Ishikawa (cell line): ENCODE measurements around the gene LSAMP.

Source experiments
- CEBPB ChIP-seq: IDR thresholded peaks from 2 replicates; pipeline ENCODE4 v1.6.1; 2012
- CREB1 ChIP-seq: IDR thresholded peaks from 2 replicates; pipeline ENCODE4 v1.6.1; 2012; ENCODE audit warnings: low read depth
- EGR1 ChIP-seq: IDR thresholded peaks from 2 replicates; pipeline ENCODE4 v1.6.1; 2012
- EP300 ChIP-seq: IDR thresholded peaks from 2 replicates; pipeline ENCODE4 v1.6.1; 2012; ENCODE audit warnings: borderline replicate concordance
- FOXM1 ChIP-seq: IDR thresholded peaks from 2 replicates; pipeline ENCODE4 v1.6.1; 2012; ENCODE audit warnings: low read depth, borderline replicate concordance
- MAX ChIP-seq: IDR thresholded peaks from 2 replicates; pipeline ENCODE4 v1.6.1; 2012
- NFIC ChIP-seq: IDR thresholded peaks from 2 replicates; pipeline ENCODE4 v1.6.1; 2012
- RAD21 ChIP-seq: IDR thresholded peaks from 2 replicates; pipeline ENCODE4 v1.6.1; 2012; ENCODE audit warnings: low read depth
- REST ChIP-seq: IDR thresholded peaks from 2 replicates; pipeline ENCODE4 v1.6.1; 2012; ENCODE audit warnings: low read depth, mild to moderate bottlenecking
- TAF1 ChIP-seq: IDR thresholded peaks from 2 replicates; pipeline ENCODE4 v1.6.1; 2012; ENCODE audit warnings: low read depth, mild to moderate bottlenecking
- TCF12 ChIP-seq: IDR thresholded peaks from 2 replicates; pipeline ENCODE4 v1.6.1; 2012; ENCODE audit warnings: low read depth
- TEAD4 ChIP-seq: IDR thresholded peaks from 2 replicates; pipeline ENCODE4 v1.6.1; 2012
- USF1 ChIP-seq: IDR thresholded peaks from 2 replicates; pipeline ENCODE4 v1.6.1; 2012
- YY1 ChIP-seq: IDR thresholded peaks from 2 replicates; pipeline ENCODE4 v1.6.1; 2012; ENCODE audit warnings: low read depth
- ZBTB7A ChIP-seq: IDR thresholded peaks from 2 replicates; pipeline ENCODE4 v1.6.1; 2012; ENCODE audit warnings: low read depth

Gene LSAMP

GRCh38 chr3:116260491-116260890 is 184.8 kb downstream of the LSAMP start:
- TF ChIP-seq RAD21 (no peak), EP300 (no peak), FOXM1 (no peak), YY1 (no peak), TCF12 (no peak), CREB1 (no peak), TAF1 (no peak), ZBTB7A (no peak), NFIC (no peak), REST (no peak), CEBPB (no peak), TEAD4 (no peak), EGR1 (no peak), USF1 (no peak), MAX (no peak)

- no peak for TF ChIP-seq RAD21
- no peak for TF ChIP-seq TCF12
- TF ChIP-seq CREB1, result no peak
- TF ChIP-seq FOXM1, result no peak
- no peak for TF ChIP-seq CEBPB
- TF ChIP-seq TAF1, result no peak
- TF ChIP-seq USF1, result no peak
Observed at GRCh38 chr3:116259984-116260383, 185.3 kb downstream of the LSAMP start.

GRCh38 chr3:116256843-116257485 is 188.3 kb downstream of the LSAMP start:
- no peak for TF ChIP-seq REST
- no peak for TF ChIP-seq CEBPB
- no peak for TF ChIP-seq ZBTB7A
- no peak for TF ChIP-seq TAF1
- no peak for TF ChIP-seq CREB1
- TF ChIP-seq TEAD4, result no peak
- no peak for TF ChIP-seq RAD21
- TF ChIP-seq MAX, result no peak
- TF ChIP-seq YY1, result no peak
- no peak for TF ChIP-seq EP300
- TF ChIP-seq FOXM1, result no peak
- TF ChIP-seq TCF12, result no peak
- TF ChIP-seq EGR1, result no peak
- no peak for TF ChIP-seq NFIC
- TF ChIP-seq USF1, result no peak

- TF ChIP-seq TEAD4 (no peak), USF1 (no peak), NFIC (no peak), CEBPB (no peak), RAD21 (no peak)
Observed at GRCh38 chr3:116254541-116254940, 190.7 kb downstream of the LSAMP start.

- TF ChIP-seq TAF1 (no peak), TEAD4 (no peak), EGR1 (no peak), FOXM1 (no peak), CREB1 (no peak), MAX (no peak), USF1 (no peak), TCF12 (no peak), YY1 (no peak), RAD21 (no peak), ZBTB7A (no peak), CEBPB (no peak), REST (no peak), NFIC (no peak), EP300 (no peak)
Observed at GRCh38 chr3:116253511-116253910, 191.8 kb downstream of the LSAMP start.
